Breast epithelium (tissue), 4 donors: ENCODE results near the gene MEOX1. TPM values are rescaled to one million over a fixed set of nuclear protein-coding genes. Genes with fewer than 3 reads are reported as not detected.

Source experiments
- DNase-seq, 2 donors: peaks; one replicate each; pipeline ENCODE4 v3.0.0-alpha.2; 2019; ENCODE audit warnings: low spot score in 2 of 2
- H3K27ac ChIP-seq, 2 donors: fragments of 200-600 bp; sonication (generic) in 1 of 2; one replicate each; pipeline ENCODE4 v1.5.1; 2016 to 2019; ENCODE audit warnings: mild to moderate bottlenecking in 1 of 2
- H3K27me3 ChIP-seq, 2 donors: fragments of 200-600 bp; sonication (generic) in 1 of 2; one replicate each; pipeline versions ENCODE4 v1.5.1 to v1.6.0; 2017 to 2019; ENCODE audit warnings: control low read depth in 1 of 2, mild to moderate bottlenecking in 1 of 2
- H3K36me3 ChIP-seq: fragments of 200-600 bp; one replicate; pipeline ENCODE4 v1.5.1; 2019
- H3K4me1 ChIP-seq, 2 donors: fragments of 200-600 bp; sonication (generic); one replicate each; pipeline ENCODE4 v1.5.1; 2016 to 2019; ENCODE audit warnings: control low read depth in 1 of 2
- H3K4me3 ChIP-seq, 3 donors: fragments of 200-600 bp; sonication (generic); 1 replicate in 2 of 3; 2 replicates in 1 of 3; pipeline ENCODE4 v1.5.1; 2016 to 2019; ENCODE audit warnings: mild to moderate bottlenecking in 3 of 3, moderate library complexity in 2 of 3
- H3K9me3 ChIP-seq, 2 donors: fragments of 200-600 bp; sonication (generic) in 1 of 2; one replicate each; pipeline ENCODE4 v1.5.1; 2016 to 2019; ENCODE audit warnings: control low read depth in 1 of 2
- CTCF ChIP-seq, 3 donors: fragments of 450-650 bp; IDR thresholded peaks; one replicate each; pipeline ENCODE4 v1.5.1; 2016 to 2017; ENCODE audit warnings: antibody characterized with exemption in 3 of 3, mild to moderate bottlenecking in 3 of 3, moderate library complexity in 3 of 3
- POLR2A ChIP-seq: fragments of 450-650 bp; IDR thresholded peaks from one replicate; pipeline ENCODE4 v1.6.1; 2016; ENCODE audit warnings: antibody characterized with exemption, mild to moderate bottlenecking, moderate library complexity
- POLR2AphosphoS5 ChIP-seq, 3 donors: sonication (generic); formaldehyde crosslinking; IDR thresholded peaks; one replicate each; pipeline ENCODE4 v1.6.1; 2017; ENCODE audit warnings: antibody characterized with exemption in 3 of 3
- intact Hi-C: fragments of 100-400 bp; cut with DNase I; formaldehyde crosslinking; loops from one replicate; pipeline ENCODE4 v1.15.1; 2023; ENCODE audit warnings: low total_unique reads
- total RNA-seq, 3 donors: library from RNA; depleted of rRNA; stranded (reverse); fragments of >200 nt; gene quantifications; one replicate each; pipeline ENCODE4 v1.1.0, GENCODE V29; 2016

MEOX1 gene
- total RNA-seq, 3 donors from 2014 or later = 2.6 to 11.0 (median 10.5) TPM

GRCh38 chr17:43637563-43638323 is 24.0 kb downstream of the MEOX1 start:
- no peaks in the 10 kb centered on the region for H3K36me3 ChIP-seq
- no peaks in the 10 kb centered on the region for H3K27me3 ChIP-seq
- no peak for DNase-seq
- no peaks in the 10 kb centered on the region for H3K4me1 ChIP-seq
- intact Hi-C loops = no loop called here
- H3K4me3 ChIP-seq = no peak overlapping the region
- no peak overlapping the region for H3K27ac ChIP-seq
- TF ChIP-seq POLR2AphosphoS5 (IDR thresholded peaks at IDR 0.05) = no peak
- TF ChIP-seq POLR2A = no peak
- no peak for TF ChIP-seq CTCF (IDR thresholded peaks at IDR 0.05)
- no peaks in the 10 kb centered on the region for H3K9me3 ChIP-seq

- Histone ChIP-seq H3K9me3 (no peaks in the 10 kb centered on the region), H3K4me3 (no peak overlapping the region), H3K36me3 (no peaks in the 10 kb centered on the region), H3K27me3 (no peaks in the 10 kb centered on the region), H3K4me1 (no peaks in the 10 kb centered on the region), H3K27ac (no peak overlapping the region)
- intact Hi-C loops = no loop called here
- TF ChIP-seq POLR2AphosphoS5 (IDR thresholded peaks at IDR 0.05) = no peak
- TF ChIP-seq POLR2A = no peak
- TF ChIP-seq CTCF (IDR thresholded peaks at IDR 0.05) = no peak
- no peak for DNase-seq
These were observed 25.3 kb downstream of the MEOX1 start for GRCh38 chr17:43636426-43636825.

DNA sequence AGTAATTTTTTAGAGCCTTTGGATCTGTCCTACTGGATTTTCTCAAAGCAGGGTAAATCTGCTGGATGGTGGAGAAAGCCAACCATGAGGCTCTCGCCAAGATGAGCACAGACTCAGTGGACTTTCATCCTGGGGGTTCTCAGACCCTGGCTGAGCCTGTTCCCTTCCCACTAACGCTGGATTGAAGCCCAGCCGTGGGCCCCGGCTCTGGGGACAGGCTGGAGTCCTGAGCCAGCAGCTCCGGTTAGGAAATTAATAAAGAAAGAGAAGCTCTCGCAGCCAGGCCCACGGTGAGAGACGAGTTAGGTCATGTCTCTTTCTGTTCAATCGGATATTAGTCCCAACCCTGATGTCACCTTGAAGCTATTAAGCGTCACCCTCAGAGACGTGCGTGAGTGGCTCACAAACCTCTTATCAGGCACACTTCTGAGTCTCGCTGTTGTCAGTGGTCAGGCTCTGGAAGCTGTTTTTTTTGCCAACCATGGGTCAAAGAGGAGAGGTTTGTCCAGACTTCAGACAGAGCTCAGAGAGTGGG is 27.1 kb downstream of the MEOX1 start:
- Histone ChIP-seq H3K27me3 (no peaks in the 10 kb centered on the region), H3K9me3 (no peaks in the 10 kb centered on the region), H3K27ac (peak overlapping the region; percentile 41 to 86), H3K4me3 (peak overlapping the region in 1 of 3 donors; percentile 35), H3K36me3 (no peaks in the 10 kb centered on the region), H3K4me1 (no peaks in the 10 kb centered on the region)
- intact Hi-C loops = no loop called here
- peak in 1 of 2 donors; percentile 47 for DNase-seq
- TF ChIP-seq POLR2A (no peak), CTCF (IDR thresholded peaks at IDR 0.05) (no peak), POLR2AphosphoS5 (IDR thresholded peaks at IDR 0.05) (no peak)

DNA sequence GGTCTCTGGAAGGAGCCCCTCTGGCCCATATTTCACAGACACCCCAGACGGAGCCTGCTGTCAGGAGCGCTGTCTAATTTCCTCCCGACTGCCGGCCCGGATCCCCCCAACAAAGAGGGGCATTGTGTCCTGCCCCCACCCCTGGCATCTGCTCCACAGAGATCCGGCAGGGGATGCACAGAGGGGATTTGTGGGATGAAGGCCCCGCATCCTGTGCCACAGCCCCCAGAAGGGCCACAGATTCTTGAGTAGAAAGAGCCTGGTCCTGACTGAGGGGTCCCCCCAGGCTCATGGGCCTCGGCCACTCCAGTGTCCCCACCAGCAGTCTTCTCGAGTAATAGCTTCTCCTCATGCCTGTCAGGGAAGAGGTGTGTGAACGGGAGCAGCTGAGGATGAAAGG is 29.5 kb downstream of the MEOX1 start:
- Histone ChIP-seq H3K4me1 (no peaks in the 10 kb centered on the region), H3K9me3 (no peaks in the 10 kb centered on the region), H3K27me3 (no peaks in the 10 kb centered on the region), H3K4me3 (no peak overlapping the region), H3K27ac (no peak overlapping the region), H3K36me3 (no peaks in the 10 kb centered on the region)
- TF ChIP-seq CTCF (IDR thresholded peaks at IDR 0.05) (no peak), POLR2AphosphoS5 (IDR thresholded peaks at IDR 0.05) (no peak), POLR2A (no peak)
- no peak for DNase-seq
- intact Hi-C loops = no loop called here

DNA sequence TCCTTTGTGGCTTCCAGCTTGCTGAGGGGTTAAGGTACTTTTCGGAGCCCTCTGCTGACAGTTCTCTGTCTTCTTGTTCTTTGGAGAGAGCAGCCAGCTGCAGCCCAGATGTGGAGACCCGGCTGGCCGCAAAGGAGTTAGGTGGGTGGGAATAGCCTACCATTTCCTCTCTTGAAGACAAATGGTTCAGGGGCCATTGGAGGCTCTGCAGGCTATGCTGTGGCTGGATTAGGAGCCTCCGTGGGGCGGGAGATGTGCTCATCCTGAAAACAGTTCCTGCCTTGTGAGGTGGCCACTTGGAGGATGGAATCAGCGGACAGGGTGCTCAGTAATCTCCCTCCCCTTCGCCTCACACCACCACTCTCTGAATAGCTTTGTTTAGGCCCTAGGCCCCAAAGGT is 30.3 kb downstream of the MEOX1 start:
- TF ChIP-seq POLR2AphosphoS5 (IDR thresholded peaks at IDR 0.05) (no peak), POLR2A (no peak), CTCF (IDR thresholded peaks at IDR 0.05) (no peak)
- DNase-seq = no peak
- intact Hi-C loops = no loop called here

More for the DNA sequence above, 30.3 kb downstream of the MEOX1 start:
- H3K36me3 ChIP-seq = no peaks in the 10 kb centered on the region
- no peak overlapping the region for H3K4me3 ChIP-seq
- H3K9me3 ChIP-seq = no peaks in the 10 kb centered on the region
- no peaks in the 10 kb centered on the region for H3K27me3 ChIP-seq
- no peak overlapping the region for H3K27ac ChIP-seq
- no peaks in the 10 kb centered on the region for H3K4me1 ChIP-seq
